ENCODE results near the gene PANX2.
"Not testable (repeated sequence)": the region's sequence is repeated elsewhere in the genome, so short reads cannot be mapped to it uniquely, and the experiment has no call there.

Gene PANX2

DNA sequence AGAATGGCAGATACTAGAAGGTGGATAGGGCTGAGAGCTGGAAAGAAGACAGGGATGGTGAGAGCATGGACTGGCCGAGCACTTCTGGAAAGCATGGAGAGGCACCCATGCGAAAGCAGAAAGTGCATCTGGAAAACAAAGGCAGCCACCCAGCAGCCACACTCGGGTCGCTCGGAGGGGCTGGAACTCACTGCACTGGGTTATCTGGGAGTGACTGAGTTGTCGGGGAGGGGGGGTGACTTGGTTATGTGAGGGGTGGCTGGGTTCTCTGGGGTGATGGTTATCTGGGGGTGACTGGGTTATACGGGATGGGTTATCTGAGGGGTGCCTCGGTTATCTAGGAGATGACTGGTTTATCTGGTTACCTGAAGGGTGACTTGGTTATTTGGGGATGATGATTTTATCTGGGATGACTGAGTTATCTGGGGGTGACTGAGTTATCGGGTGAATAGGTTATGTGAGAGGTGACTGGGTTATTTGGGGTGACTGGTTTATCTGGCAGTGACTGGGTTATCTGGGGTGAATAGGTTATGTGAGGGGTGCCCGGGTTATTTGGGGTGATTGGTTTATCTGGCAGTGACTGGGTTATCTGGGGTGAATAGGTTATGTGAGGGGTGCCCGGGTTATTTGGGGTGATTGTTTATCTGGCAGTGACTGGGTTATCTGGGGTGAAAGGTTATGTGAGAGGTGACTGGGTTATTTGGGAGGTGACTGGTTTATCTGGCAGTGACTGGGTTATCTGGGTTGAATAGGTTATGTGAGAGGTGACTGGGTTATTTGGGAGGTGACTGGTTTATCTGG lies 2.6 kb upstream of the PANX2 start:
- TF ChIP-seq, protein P1, sequence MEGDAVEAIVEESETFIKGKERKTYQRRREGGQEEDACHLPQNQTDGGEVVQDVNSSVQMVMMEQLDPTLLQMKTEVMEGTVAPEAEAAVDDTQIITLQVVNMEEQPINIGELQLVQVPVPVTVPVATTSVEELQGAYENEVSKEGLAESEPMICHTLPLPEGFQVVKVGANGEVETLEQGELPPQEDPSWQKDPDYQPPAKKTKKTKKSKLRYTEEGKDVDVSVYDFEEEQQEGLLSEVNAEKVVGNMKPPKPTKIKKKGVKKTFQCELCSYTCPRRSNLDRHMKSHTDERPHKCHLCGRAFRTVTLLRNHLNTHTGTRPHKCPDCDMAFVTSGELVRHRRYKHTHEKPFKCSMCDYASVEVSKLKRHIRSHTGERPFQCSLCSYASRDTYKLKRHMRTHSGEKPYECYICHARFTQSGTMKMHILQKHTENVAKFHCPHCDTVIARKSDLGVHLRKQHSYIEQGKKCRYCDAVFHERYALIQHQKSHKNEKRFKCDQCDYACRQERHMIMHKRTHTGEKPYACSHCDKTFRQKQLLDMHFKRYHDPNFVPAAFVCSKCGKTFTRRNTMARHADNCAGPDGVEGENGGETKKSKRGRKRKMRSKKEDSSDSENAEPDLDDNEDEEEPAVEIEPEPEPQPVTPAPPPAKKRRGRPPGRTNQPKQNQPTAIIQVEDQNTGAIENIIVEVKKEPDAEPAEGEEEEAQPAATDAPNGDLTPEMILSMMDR (IDR thresholded peaks at IDR 0.05; ENCODE audit: control insufficient read depth, insufficient read depth, low read depth, low read length, missing control alignments): no peak
- no peak for DNase-seq (ENCODE audit: low read depth)
- H3K4me3 ChIP-seq (ENCODE audit: control insufficient read depth, low read depth, low read length): no peak overlapping the region

DNA sequence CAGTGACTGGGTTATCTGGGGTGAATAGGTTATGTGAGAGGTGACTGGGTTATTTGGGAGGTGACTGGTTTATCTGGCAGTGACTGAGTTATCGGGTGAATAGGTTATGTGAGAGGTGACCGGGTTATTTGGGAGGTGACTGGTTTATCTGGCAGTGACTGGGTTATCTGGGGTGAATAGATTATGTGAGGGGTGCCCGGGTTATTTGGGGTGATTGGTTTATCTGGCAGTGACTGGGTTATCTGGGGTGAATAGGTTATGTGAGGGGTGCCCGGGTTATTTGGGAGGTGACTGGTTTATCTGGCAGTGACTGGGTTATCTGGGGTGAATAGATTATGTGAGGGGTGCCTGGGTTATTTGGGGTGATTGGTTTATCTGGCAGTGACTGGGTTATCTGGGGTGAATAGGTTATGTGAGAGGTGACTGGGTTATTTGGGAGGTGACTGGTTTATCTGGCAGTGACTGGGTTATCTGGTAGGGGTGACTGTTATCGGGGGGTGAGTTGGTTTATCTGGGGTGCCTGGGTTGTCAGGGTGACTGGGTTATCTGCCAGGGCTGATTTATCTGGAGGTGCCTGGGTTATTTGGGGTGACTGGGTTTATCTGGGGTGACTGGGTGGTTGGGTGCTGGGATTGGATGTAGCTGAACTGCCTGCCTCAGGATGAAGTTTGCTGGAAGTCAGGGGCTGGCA lies 1.9 kb upstream of the PANX2 start:
- DNase-seq (ENCODE audit: low read depth): not testable (repeated sequence)

DNA sequence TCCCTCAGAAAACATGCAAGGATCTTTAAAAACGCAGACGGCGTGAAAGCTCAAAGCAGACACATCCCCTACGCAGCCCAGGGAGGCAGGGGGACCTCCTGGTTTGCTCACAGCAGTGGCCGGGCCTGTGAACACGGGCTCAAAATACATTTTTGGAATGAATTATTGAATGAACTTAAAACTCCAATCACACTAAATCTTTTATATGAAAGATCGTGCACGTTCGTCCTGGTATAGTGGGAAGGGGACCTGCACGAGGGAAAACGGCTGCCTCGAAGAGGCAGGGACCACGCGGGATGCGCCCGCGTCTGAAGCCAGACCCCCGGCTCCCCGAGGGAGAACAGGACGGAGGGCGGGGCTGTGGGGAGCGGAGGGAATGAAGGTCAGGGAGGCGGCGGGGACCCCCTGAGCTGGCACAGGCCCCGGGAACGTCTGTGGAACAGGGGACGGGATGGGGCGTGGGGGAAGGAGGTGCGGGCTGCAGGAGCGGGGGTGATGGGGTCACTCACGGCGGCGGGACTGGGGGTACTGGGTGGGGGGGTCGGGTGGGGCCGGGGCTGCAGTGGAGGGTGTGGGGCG lies 1.3 kb upstream of the PANX2 start:
- H3K4me3 ChIP-seq (ENCODE audit: control insufficient read depth, low read depth, low read length): no peak overlapping the region; the same call in 1 of the 2 replicates
- TF ChIP-seq, protein P1 (IDR thresholded peaks at IDR 0.05; ENCODE audit: control insufficient read depth, insufficient read depth, low read depth, low read length, missing control alignments): no peak
- DNase-seq (ENCODE audit: low read depth): no peak

More for the DNA sequence above, 1.9 kb upstream of the PANX2 start:
- not testable (repeated sequence) for H3K4me3 ChIP-seq (ENCODE audit: control insufficient read depth, low read depth, low read length)

DNA sequence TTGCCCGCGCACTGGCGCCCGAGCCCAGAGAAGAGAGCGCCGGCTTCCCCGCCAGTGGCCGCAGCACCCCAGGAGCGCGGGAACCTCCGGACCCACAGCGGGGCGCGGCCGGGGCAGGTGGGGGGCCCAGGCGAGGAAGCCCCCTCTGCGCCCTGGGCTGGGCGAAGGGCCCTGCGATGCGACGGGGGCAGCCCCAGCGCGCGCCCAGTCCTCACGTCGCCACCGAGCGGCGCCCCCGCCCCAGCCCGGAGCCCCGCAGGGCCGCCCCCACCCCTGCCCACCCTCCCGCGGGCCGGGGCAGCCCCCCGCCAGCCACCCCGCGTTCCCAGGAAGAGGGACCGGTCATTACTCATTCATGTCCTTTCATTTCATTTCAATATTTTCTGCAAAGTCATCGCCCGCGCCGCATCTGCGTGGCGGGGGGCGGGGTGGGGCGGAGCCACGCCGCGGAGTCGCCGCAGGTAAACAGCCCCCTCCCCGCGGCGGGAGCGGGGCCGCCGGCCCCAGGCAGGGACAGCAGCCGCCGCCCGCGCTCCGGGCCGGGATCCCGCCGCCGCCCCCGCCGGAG lies 673 bp upstream of the PANX2 start:
- TF ChIP-seq, protein P1 (IDR thresholded peaks at IDR 0.05; ENCODE audit: control insufficient read depth, insufficient read depth, low read depth, low read length, missing control alignments): no peak
- DNase-seq (ENCODE audit: low read depth): no peak
- peak overlapping the region; percentile 29 for H3K4me3 ChIP-seq (ENCODE audit: control insufficient read depth, low read depth, low read length)

DNA sequence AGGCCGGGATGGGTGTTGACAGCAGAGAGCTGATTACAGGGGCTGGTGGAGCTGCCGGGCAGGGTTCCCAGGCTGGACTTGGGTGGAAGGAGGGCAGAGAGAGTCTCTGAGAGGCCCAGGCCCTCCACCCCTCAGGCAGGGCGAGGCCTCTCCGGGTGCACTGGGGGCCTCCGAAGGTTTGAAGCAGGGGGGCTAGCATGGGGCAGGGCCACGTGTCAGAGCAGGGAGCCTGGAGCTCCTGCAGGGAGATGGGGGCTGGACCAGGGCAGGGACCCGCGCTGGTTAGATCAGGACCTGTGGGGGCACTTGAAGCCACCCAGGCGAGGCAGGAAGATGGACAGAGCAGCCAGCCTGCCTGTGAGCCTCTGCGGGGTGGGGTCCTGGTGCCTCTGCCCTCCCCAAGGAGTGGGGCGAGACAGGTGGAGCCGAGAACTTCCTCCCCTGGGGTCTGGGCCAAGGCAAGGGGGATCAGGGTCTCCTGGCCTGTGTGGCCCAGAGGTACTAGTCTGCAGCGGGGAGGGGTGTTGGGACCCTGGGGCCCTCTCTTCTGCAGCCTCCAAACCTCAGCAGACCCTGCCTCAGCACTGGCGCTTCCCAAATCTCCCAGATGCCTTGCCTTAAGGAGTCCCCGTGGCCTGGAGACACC lies 911 bp downstream of the PANX2 start:
- TF ChIP-seq, protein P1 (IDR thresholded peaks at IDR 0.05; ENCODE audit: control insufficient read depth, insufficient read depth, low read depth, low read length, missing control alignments): no peak
- no peak for DNase-seq (ENCODE audit: low read depth)
- H3K4me3 ChIP-seq (ENCODE audit: control insufficient read depth, low read depth, low read length): no peak overlapping the region

DNA sequence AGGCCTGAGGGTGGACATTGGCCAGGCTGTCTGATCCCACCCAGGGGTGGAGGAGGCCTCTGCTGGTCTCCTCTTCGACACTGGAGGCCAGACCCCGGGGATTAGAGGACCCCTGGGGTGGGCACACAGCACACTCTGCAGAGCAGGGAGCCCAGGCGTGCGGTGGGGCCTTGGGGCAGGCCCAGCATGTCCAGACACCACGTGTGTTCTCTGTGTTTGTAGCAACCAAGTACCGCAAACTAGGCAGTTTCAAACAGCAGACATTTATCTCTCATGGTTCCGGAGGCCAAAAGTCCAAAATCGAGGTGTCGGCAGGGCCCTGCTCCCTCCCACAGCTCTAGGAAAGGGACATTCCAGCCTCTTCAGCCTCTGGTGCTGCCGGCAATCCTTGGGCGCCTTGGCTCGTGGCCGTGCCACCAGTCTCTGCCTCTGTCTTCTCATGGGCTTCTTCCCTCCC lies 1.5 kb downstream of the PANX2 start:
- no peak for DNase-seq (ENCODE audit: low read depth)
- TF ChIP-seq, protein P1 (IDR thresholded peaks at IDR 0.05; ENCODE audit: control insufficient read depth, insufficient read depth, low read depth, low read length, missing control alignments): no peak
- no peak overlapping the region for H3K4me3 ChIP-seq (ENCODE audit: control insufficient read depth, low read depth, low read length)

All from AG09309 (cell line).